HG03039 (cell line): ENCODE data around the gene SLC16A10.
A peak's percentile ranks its signal among the peaks of the same experiment; 100 is the strongest.
"Not testable (repeated sequence)": the region's sequence is repeated elsewhere in the genome, so short reads cannot be mapped to it uniquely, and the experiment has no call there.

Experiments used
- ATAC-seq: cut with Tn5 transposase; IDR thresholded peaks from one replicate; pipeline ENCODE4 v1.9.1; 2021; ENCODE audit warnings: mild to moderate bottlenecking, moderate library complexity; ENCODE audit not compliant: unreplicated experiment

SLC16A10 gene

GRCh38 chr6:111087106-111087835, at the start of gene SLC16A10:
SLC16A10 (plus strand) TSS chr6:111087503; CDS start chr6:111087753, 250 bp downstream.
- ATAC-seq, result peak; percentile 75

- ATAC-seq, result peak; percentile 59
Measured at GRCh38 chr6:111038534-111039252, 48.6 kb upstream of the SLC16A10 start.

GRCh38 chr6:111041917-111042316, 45.4 kb upstream of the SLC16A10 start:
- ATAC-seq, result no peak

GRCh38 chr6:111047244-111047643, 40.1 kb upstream of the SLC16A10 start:
- ATAC-seq, result no peak

GRCh38 chr6:111050261-111051023, 36.9 kb upstream of the SLC16A10 start:
- ATAC-seq, result no peak

GRCh38 chr6:111052171-111052570, 35.1 kb upstream of the SLC16A10 start:
- ATAC-seq, result no peak

GRCh38 chr6:111057074-111057752, 30.1 kb upstream of the SLC16A10 start:
- no peak for ATAC-seq

- ATAC-seq, result no peak
Measured at GRCh38 chr6:111061508-111061907, 25.8 kb upstream of the SLC16A10 start.

- ATAC-seq, result not testable (repeated sequence)
Measured at GRCh38 chr6:111061985-111062384, 25.3 kb upstream of the SLC16A10 start.

GRCh38 chr6:111062860-111063259, 24.4 kb upstream of the SLC16A10 start:
- ATAC-seq, result not testable (repeated sequence)

- no peak for ATAC-seq
Measured at GRCh38 chr6:111068109-111068865, 19.0 kb upstream of the SLC16A10 start.

GRCh38 chr6:111068866-111069234, 18.5 kb upstream of the SLC16A10 start:
- no peak for ATAC-seq

GRCh38 chr6:111069382-111070104, 17.8 kb upstream of the SLC16A10 start:
- ATAC-seq, result no peak

GRCh38 chr6:111070105-111071005, 16.9 kb upstream of the SLC16A10 start:
- no peak for ATAC-seq

- no peak for ATAC-seq
Measured at GRCh38 chr6:111072801-111073360, 14.4 kb upstream of the SLC16A10 start.

- ATAC-seq, result no peak
Measured at GRCh38 chr6:111074311-111074710, 13.0 kb upstream of the SLC16A10 start.

- no peak for ATAC-seq
Measured at GRCh38 chr6:111076024-111076695, 11.1 kb upstream of the SLC16A10 start.

- ATAC-seq, result no peak
Measured at GRCh38 chr6:111080698-111081097, 6.6 kb upstream of the SLC16A10 start.
